Liver (tissue), 9 donors: Measurements from ENCODE around the gene POM121C. TPM values are rescaled to one million over a fixed set of nuclear protein-coding genes. Genes with fewer than 3 reads are reported as not detected.
"Not testable (repeated sequence)": the region's sequence is repeated elsewhere in the genome, so short reads cannot be mapped to it uniquely, and the experiment has no call there.

Experiments
- DNase-seq: peaks from one replicate; pipeline ENCODE4 v3.0.0-alpha.2; 2017; ENCODE audit warnings: low spot score
- H3K27ac ChIP-seq, 2 donors: one replicate each; pipeline ENCODE4 v1.7.0; 2013; ENCODE audit warnings: inconsistent platforms in 2 of 2, low read length in 2 of 2, control low read depth in 1 of 2, low read depth in 1 of 2, mild to moderate bottlenecking in 1 of 2
- H3K27me3 ChIP-seq, 4 donors: one replicate each; pipeline versions ENCODE4 v1.6.1 to v1.7.0; 2013; ENCODE audit warnings: low read length in 3 of 4, inconsistent platforms in 1 of 4, mild to moderate bottlenecking in 1 of 4, moderate library complexity in 1 of 4; ENCODE audit not compliant: control insufficient read depth in 4 of 4, insufficient read depth in 4 of 4
- H3K36me3 ChIP-seq, 4 donors: one replicate each; pipeline versions ENCODE4 v1.6.1 to v1.7.0; 2013; ENCODE audit warnings: low read length in 3 of 4, mild to moderate bottlenecking in 3 of 4, low read depth in 1 of 4, moderate library complexity in 1 of 4; ENCODE audit not compliant: control insufficient read depth in 4 of 4, insufficient read depth in 3 of 4
- H3K4me1 ChIP-seq, 4 donors: one replicate each; pipeline versions ENCODE4 v1.6.1 to v1.7.0; 2013; ENCODE audit warnings: low read length in 3 of 4, mild to moderate bottlenecking in 3 of 4, moderate library complexity in 1 of 4; ENCODE audit not compliant: control insufficient read depth in 4 of 4, insufficient read depth in 4 of 4
- H3K4me3 ChIP-seq, 3 donors: one replicate each; pipeline versions ENCODE4 v1.6.1 to v1.7.0; 2013; ENCODE audit warnings: low read length in 3 of 3, control low read depth in 1 of 3, low read depth in 1 of 3, mild to moderate bottlenecking in 1 of 3
- H3K9ac ChIP-seq, 2 donors: one replicate each; pipeline ENCODE4 v1.7.0; 2013; ENCODE audit warnings: low read length in 2 of 2, mild to moderate bottlenecking in 2 of 2, moderate library complexity in 2 of 2, control low read depth in 1 of 2, low read depth in 1 of 2
- H3K9me3 ChIP-seq, 4 donors: one replicate each; pipeline versions ENCODE4 v1.6.1 to v1.7.0; 2013; ENCODE audit warnings: low read length in 3 of 4; ENCODE audit not compliant: control insufficient read depth in 4 of 4
- HNF4A ChIP-seq, 2 donors: conservative IDR thresholded peaks; 2 replicates each; pipeline ENCODE4 v1.6.1; 2016; ENCODE audit warnings: antibody characterized with exemption in 2 of 2, mild to moderate bottlenecking in 2 of 2
- RAD21 ChIP-seq, 2 donors: IDR thresholded peaks; 2 replicates each; pipeline ENCODE4 v1.6.1; 2016; ENCODE audit warnings: antibody characterized with exemption in 2 of 2, mild to moderate bottlenecking in 2 of 2
- RXRA ChIP-seq, 2 donors: IDR thresholded peaks; 2 replicates each; pipeline ENCODE4 v1.6.1; 2017 to 2018; ENCODE audit warnings: antibody characterized with exemption in 2 of 2, mild to moderate bottlenecking in 1 of 2
- SP1 ChIP-seq: IDR thresholded peaks from 2 replicates; pipeline ENCODE4 v1.6.1; 2018; ENCODE audit warnings: antibody characterized with exemption, mild to moderate bottlenecking
- YY1 ChIP-seq: IDR thresholded peaks from 2 replicates; pipeline ENCODE4 v1.6.1; 2016; ENCODE audit warnings: antibody characterized with exemption, mild to moderate bottlenecking
- WGBS: extraction: QIAGEN DNeasy Blood & Tissue Kit; methylation state at CpG from one replicate; pipeline ENCODE4 v1.1.7; 2013; 5-methylcytosine and 5-hydroxymethylcytosine counted together
- polyA plus RNA-seq, 2 donors: library from polyadenylated mRNA; stranded (reverse) in 1 of 2; unstranded in 1 of 2; fragments of 200-250 nt in 1 of 2; fragments of >200 nt in 1 of 2; fragmentation: Nextera tagmentation in 1 of 2; extraction: Ambion mirVana in 1 of 2; gene quantifications; one replicate each; pipeline versions ENCODE4 v1.2.1 to v1.2.3, GENCODE V29; 2013 to 2015
- total RNA-seq, 2 donors: library from RNA; depleted of rRNA; stranded (reverse); fragments of >200 nt; gene quantifications; one replicate each; pipeline ENCODE4 v1.2.3, GENCODE V29; 2014
- TF ChIP-seq, protein P1 (sequence below): fragments of 150-350 bp; IDR thresholded peaks from 2 replicates; pipeline ENCODE4 v1.5.1; 2017; ENCODE audit warnings: improper control_type of control experiment, low read depth, low read length; ENCODE audit not compliant: missing input control
- donor health status: healthy.
- donor health status: healthy.
- donor health status: healthy.
- donor health status: healthy.
- donor health status: healthy.

Gene POM121C
- total and polyA plus RNA-seq, 4 donors, result 6.4 to 15.6 (median 9.6) TPM

DNA sequence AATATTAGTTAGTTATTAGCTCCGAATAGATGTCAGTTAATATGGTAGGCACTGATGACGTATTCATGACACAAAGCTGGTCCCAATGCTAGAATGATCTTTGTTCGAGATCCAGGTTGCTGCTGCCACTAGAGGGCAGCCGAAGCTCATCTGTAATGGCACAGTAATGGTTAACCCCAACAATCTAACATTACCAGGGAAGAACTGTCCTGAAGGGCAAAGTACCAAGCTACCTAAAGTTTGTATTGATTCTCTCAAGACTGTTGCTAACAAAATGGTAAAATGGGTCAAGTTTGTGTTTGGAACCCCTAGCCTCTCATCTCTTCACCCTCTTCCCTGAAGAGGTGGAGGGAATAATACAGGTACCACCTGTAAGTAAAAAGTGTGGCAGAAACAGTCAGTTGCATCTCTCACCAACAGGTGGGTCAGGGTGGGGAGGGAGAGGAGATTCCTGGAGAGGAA is 33.6 kb downstream of the POM121C start:
- not testable (repeated sequence) for H3K27me3 ChIP-seq, H3K36me3 ChIP-seq, DNase-seq, H3K9me3 ChIP-seq, H3K4me3 ChIP-seq, H3K27ac ChIP-seq, H3K4me1 ChIP-seq, H3K9ac ChIP-seq
- TF ChIP-seq RXRA (IDR thresholded peaks at IDR 0.05) (peak; percentile 29 to 40), SP1 (peak; percentile 37), YY1 (peak; percentile 14), RAD21 (IDR thresholded peaks at IDR 0.05) (peak; percentile 65 to 71), HNF4A (conservative IDR thresholded peaks at IDR 0.05) (peak; percentile 40 to 63)
- TF ChIP-seq, protein P1, sequence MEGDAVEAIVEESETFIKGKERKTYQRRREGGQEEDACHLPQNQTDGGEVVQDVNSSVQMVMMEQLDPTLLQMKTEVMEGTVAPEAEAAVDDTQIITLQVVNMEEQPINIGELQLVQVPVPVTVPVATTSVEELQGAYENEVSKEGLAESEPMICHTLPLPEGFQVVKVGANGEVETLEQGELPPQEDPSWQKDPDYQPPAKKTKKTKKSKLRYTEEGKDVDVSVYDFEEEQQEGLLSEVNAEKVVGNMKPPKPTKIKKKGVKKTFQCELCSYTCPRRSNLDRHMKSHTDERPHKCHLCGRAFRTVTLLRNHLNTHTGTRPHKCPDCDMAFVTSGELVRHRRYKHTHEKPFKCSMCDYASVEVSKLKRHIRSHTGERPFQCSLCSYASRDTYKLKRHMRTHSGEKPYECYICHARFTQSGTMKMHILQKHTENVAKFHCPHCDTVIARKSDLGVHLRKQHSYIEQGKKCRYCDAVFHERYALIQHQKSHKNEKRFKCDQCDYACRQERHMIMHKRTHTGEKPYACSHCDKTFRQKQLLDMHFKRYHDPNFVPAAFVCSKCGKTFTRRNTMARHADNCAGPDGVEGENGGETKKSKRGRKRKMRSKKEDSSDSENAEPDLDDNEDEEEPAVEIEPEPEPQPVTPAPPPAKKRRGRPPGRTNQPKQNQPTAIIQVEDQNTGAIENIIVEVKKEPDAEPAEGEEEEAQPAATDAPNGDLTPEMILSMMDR, result peak; percentile 12
- 4% methylated on average over 3 of the region's 4 CpGs for WGBS

DNA sequence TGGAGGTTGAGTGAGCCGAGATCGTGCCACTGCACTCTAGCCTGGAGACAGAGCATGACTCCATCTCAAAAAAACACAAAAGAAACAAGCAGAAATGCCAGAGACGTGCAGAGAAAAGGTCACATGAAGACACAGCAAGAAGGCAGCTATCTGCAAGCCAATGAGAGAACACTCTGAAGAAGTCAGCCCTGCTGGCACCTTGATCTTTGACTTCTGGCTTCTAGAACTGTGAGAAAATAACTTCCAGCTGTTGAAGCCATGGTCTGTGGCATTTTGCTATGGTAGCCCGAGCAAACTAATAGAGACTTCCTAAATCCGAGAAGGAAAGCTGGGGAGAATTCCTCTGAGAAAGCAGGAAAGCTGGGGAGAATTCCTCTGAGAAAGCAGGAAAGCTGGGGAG is 36.2 kb downstream of the POM121C start:
- not testable (repeated sequence) for H3K36me3 ChIP-seq, H3K9me3 ChIP-seq, H3K4me1 ChIP-seq, H3K27me3 ChIP-seq, DNase-seq, H3K9ac ChIP-seq, H3K27ac ChIP-seq, H3K4me3 ChIP-seq
- WGBS, result 96% methylated on average over 4 of the region's 5 CpGs

DNA sequence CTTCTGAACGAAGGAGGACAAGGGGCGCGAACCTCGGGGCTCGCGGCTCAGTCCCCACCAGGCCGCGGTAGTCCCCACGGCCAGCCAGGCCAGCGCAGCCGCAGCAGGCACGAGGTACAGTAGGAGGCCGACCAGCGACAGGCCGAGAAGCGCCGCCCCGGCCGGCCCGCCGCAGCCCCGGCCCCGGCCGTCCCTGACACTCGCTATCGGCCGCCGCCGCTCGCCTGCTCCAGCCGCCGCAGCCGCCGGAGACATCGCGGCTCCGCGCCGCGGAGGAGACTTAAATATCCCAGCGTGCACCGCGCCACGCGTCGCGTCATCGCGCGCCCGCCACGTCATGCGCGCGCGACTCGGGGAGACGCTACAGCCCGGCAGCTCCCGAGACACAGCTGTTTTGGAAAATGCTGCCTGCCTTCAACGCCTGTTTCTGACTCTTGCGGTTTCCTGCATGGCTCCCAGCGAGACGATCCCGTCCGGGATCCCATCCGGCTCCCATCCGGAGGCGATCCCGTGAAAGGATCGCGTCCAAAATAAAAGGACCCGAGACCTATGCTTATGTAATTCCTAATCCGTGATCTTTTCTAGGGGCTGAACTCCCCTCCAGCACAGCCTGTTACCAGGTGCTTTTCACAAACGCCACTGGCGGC is 43.5 kb downstream of the POM121C start:
- not testable (repeated sequence) for H3K4me1 ChIP-seq, H3K27me3 ChIP-seq, H3K9me3 ChIP-seq
- Histone ChIP-seq H3K36me3 (peaks cover 7 to 19% (median 12%) of the 10 kb centered on the region in 4 donors), H3K27ac (peak overlapping the region; percentile 46 to 67), H3K4me3 (peak overlapping the region; percentile 51 to 74 (median 65)), H3K9ac (peak overlapping the region in 1 of 2 donors; percentile 53)
- DNase-seq, result peak; percentile 52
- under 1% methylated on average over 45 of the region's 76 CpGs for WGBS

- WGBS, result 3% methylated on average over 14 of the region's 37 CpGs
- not testable (repeated sequence) for H3K9me3 ChIP-seq, H3K4me1 ChIP-seq, H3K27me3 ChIP-seq, H3K9ac ChIP-seq, DNase-seq
- Histone ChIP-seq H3K4me3 (peak overlapping the region in 2 of 3 donors; percentile 17 to 36), H3K27ac (peak overlapping the region in 1 of 2 donors; percentile 35), H3K36me3 (peaks cover 7 to 22% (median 16%) of the 10 kb centered on the region in 4 donors)
Observed at GRCh38 chr7:75442101-75442464, 44.0 kb downstream of the POM121C start.

GRCh38 chr7:75439000-75439399 is 47.1 kb downstream of the POM121C start:
- H3K9ac ChIP-seq, H3K4me3 ChIP-seq, DNase-seq, H3K9me3 ChIP-seq, H3K27me3 ChIP-seq, H3K4me1 ChIP-seq, H3K27ac ChIP-seq: not testable (repeated sequence)
- 96% methylated on average over 4 of the region's 4 CpGs for WGBS
- H3K36me3 ChIP-seq, result peaks cover 12 to 45% (median 36%) of the 10 kb centered on the region in 4 donors

GRCh38 chr7:75423481-75423880 is 62.6 kb downstream of the POM121C start:
- 96% methylated on average over 11 of the region's 15 CpGs for WGBS
- not testable (repeated sequence) for H3K27me3 ChIP-seq, H3K9me3 ChIP-seq, H3K9ac ChIP-seq, H3K4me3 ChIP-seq, DNase-seq, H3K4me1 ChIP-seq, H3K27ac ChIP-seq
- H3K36me3 ChIP-seq, result peaks cover 3 to 16% (median 7%) of the 10 kb centered on the region in 4 donors

DNA sequence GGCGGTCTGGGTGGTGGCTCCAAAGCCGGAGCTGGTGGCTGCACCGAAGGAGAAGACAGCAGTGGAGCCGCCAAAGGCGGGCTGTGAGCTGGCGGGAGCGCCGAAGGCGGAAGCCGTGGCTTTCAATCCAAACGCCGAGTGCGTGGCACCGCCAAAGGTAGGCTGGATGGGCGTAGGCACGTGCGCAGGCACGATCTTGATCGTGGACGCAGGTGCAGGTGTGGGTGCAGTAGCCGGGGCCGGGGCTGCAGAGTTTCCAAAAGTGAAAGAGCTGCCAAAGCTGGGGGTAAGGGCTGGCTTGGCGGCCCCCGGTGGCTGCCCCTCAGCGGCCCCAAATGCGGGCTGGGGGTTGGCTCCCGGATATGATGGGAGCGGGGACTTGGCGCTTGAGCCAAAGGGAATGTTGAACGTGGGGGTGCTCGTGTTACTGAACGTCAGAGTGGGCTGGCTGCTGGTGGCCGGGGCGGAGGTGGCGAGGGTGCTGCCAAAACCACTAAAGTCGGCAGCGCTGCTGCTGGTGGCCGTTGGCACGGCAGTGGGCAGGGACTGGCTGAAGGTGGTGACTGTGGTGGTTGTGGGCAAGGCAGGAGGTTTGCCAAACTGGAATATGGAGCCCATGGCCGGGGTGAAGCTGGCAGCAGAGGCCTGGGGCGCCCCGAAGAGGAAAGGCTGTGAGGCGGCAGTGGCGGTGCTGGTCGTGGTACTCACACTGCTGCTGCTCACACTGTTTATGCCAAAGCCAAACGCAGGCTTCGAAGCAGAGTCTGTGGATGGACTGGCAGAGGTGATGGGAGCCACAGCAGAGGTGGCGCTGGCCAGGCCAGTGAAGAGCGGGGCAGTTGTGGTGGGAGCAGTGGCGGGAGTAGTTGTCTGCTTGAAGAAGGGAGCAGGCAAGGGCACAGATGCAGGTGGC is 64.0 kb downstream of the POM121C start:
- not testable (repeated sequence) for H3K4me3 ChIP-seq, H3K9ac ChIP-seq, H3K4me1 ChIP-seq, H3K9me3 ChIP-seq, DNase-seq, H3K27me3 ChIP-seq, H3K27ac ChIP-seq
- 97% methylated on average over 32 of the region's 50 CpGs for WGBS
- peaks cover 3 to 16% (median 7%) of the 10 kb centered on the region in 4 donors for H3K36me3 ChIP-seq
